ENCODE data around the gene FAU.

FAU gene

DNA sequence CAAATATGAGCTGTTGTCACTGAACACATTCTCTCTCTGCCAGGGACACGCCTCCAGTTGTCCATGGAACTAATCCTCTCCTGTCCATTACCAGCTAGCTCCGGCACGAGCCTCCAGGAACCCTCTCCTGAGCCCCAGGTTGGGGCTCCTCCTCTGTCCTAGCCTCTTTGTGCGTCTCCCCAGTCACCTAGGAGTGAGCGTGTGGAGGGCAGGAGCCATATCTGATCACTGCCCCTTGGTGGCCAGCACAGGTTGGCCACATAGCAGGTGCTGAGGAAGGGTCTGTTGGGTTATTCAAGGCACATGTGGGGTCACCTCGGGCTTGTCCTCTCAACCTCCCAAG lies 9.9 kb upstream of the FAU start:
- peak overlapping the region; percentile 86 for H3K4me3 ChIP-seq (ENCODE audit: low read depth, low read length)
- TF ChIP-seq, protein P1, sequence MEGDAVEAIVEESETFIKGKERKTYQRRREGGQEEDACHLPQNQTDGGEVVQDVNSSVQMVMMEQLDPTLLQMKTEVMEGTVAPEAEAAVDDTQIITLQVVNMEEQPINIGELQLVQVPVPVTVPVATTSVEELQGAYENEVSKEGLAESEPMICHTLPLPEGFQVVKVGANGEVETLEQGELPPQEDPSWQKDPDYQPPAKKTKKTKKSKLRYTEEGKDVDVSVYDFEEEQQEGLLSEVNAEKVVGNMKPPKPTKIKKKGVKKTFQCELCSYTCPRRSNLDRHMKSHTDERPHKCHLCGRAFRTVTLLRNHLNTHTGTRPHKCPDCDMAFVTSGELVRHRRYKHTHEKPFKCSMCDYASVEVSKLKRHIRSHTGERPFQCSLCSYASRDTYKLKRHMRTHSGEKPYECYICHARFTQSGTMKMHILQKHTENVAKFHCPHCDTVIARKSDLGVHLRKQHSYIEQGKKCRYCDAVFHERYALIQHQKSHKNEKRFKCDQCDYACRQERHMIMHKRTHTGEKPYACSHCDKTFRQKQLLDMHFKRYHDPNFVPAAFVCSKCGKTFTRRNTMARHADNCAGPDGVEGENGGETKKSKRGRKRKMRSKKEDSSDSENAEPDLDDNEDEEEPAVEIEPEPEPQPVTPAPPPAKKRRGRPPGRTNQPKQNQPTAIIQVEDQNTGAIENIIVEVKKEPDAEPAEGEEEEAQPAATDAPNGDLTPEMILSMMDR (IDR thresholded peaks at IDR 0.05; ENCODE audit: low read depth, low read length, missing control alignments): no peak
- DNase-seq (ENCODE audit: low read depth): no peak

DNA sequence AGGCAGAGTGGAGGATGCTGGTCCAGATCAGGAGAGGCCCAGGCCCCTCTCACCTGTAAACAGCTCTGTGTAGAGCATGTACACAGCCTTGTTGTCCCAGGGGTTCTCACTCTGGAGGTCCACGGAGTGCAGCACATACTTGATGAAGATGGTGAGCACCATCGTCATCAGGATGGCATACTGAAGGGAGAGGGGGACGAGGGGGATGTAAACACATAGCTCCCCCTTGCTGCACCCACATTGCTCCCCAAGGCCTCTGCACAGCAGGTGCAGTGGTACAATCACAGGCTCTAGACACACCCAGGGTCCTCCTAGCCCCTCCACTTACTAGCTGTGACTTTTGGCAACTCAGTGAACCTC lies 9.5 kb upstream of the FAU start:
- no peak for DNase-seq (ENCODE audit: low read depth)
- H3K4me3 ChIP-seq (ENCODE audit: low read depth, low read length): peak overlapping the region; percentile 86; the same call in 1 of the 2 replicates
- TF ChIP-seq, protein P1 (IDR thresholded peaks at IDR 0.05; ENCODE audit: low read depth, low read length, missing control alignments): no peak

DNA sequence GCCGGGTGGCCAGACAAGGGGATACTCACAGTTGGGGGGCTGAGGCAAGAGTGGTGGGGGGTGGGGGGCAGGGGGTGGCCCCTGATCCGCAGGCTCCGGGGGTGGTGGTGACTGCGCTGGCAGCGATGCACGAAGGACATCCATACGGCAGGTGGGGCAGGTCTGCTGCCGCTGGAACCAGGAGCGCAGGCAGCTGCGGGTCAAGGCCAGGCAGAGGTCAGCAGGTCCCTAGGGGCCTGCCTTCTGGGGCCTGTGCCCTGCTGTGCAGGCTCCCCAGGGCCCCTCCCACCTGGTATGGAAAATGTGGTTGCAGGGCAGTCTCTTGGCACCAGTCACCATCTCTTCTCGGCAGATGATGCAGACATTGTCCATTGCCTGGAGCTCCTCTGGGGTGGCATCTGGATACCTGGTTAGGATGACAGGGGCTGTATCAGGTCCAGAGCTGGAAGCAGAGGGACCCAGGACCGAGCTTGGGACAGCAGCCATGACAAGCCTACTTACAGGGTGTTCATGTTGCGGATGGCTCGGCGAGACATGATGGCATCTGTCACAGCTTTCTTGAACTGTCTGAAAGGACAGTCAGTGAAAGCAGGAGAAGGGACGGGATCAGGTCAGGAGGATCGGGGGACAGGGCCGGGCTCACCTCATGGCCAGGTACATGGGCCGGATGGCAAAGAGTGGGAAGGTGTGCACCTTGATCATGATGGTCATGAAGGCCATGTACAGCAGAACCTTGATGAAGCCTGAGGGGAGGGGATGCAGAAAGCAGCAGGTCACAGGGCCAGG lies 8.9 kb upstream of the FAU start:
- no peak overlapping the region for H3K4me3 ChIP-seq (ENCODE audit: low read depth, low read length)
- TF ChIP-seq, protein P1 (IDR thresholded peaks at IDR 0.05; ENCODE audit: low read depth, low read length, missing control alignments): no peak
- DNase-seq (ENCODE audit: low read depth): no peak

DNA sequence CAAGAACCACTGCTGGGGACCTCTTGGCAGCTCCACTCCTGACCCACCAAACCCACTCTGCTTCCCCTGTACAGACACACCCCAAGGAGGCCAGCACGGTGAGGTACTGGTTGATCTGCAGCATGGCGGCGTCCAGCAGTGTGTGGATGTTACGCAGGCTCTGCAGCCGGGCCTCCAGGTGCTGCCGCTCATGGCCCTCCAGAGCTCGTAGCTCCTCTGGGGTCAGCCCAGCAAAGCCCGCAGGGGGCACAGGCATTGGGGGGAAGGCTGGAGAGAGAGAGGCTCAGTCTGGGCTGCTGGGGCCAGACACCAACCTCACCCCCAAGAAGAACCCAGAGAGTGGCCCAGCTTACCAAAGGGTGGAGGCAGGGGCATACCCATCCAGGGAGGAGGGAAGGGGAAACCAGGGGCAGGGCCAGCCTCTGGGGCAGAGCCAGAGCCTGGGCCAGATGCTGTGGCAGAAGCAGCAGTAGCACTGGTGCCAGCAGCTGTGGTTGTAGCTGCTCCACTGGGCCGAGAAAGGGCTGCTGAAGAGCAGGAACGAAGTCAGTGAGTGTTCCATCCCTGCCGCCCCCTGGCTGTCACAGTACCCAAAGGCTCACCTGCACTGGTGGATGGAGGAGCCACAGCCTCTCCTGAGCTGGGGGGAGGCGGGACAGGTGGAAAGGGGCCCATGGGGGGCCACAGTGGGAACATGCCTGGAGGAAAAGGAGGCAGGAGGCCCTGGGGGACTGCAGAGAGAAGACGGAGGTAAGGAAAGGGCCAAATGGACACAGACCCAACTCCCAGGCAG lies 7.9 kb upstream of the FAU start:
- TF ChIP-seq, protein P1 (IDR thresholded peaks at IDR 0.05; ENCODE audit: low read depth, low read length, missing control alignments): no peak
- H3K4me3 ChIP-seq (ENCODE audit: low read depth, low read length): no peak overlapping the region
- no peak for DNase-seq (ENCODE audit: low read depth)

DNA sequence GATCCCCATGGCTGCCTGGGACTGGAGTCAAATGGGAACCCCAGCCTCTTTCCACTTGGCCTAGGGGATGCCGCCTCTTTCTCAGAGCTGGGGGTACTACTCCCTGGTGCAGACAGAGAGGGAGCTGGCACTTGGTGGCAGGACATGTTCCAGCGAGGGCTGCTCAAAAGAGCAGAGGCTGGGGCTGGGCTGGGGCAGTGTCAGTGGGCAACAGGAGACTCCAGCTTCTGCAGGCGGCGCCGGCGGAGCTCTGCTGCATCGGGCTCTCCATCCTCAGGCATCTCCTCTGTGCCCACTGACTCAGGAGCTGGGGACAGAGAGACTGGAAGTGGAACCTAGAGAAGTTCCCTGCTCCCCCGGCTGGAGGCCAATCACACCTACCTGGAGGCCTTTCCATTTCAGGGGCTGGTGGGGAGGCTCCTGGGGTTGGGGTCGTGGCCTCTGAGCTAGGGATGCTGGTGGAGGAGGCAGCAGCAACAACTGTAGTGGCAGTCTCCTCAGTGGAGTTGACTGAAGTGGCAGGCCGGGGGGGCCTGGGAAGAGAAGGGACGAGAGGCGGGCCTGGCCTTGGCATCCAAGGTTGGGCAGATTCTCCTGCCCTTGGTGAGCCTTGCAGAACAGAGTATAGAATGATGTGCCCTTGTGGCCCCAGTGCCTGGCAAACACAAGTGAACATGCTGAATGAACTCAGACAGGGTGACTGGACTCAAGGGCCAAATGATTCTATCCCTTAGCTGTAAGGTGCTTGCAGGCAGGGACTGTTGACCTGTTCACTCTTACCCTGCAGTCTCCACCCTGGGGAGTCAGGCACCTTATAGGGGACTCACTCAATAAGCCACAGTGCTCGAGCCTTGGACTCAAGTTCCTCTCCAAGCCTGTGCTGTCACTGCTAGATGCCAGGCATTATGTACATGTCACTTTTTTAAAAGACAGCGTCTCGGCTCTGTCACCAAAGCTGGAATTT lies 6.5 kb upstream of the FAU start:
- H3K4me3 ChIP-seq (ENCODE audit: low read depth, low read length): no peak overlapping the region
- TF ChIP-seq, protein P1 (IDR thresholded peaks at IDR 0.05; ENCODE audit: low read depth, low read length, missing control alignments): no peak
- no peak for DNase-seq (ENCODE audit: low read depth)

DNA sequence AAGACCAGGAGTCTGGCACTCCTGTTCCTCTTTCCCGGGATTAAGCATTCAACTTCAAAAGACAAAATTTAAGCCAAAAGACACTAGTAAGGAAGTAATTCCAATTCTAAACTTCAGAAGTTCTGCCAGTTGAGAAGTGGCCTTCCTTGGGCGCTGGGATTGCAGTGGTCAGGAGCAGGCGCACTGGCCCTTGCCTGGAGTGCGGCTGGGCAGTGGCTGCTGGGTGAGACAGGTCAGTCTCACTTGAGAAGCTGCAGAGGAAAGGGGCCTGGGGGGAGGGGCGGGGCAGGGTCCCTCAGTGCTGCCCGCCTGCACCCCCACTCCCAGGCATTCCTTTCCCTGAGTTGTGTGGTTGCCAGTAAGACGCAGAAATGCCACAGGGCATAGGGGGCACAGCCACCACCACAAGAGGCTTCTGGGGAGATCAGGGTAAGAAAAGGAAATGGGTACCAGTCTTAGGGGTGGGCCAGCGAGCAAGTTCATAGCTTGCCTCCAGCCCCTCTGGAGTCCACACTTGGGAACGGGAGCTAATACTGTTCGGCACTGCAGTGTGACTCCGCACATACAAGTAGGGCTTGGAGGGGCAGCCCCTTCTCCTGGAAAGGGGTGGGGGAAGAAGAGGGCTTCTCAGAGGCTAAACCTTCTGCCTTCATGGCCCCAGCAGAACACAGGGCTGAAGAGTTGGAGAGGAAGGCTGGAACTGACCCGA lies 5.7 kb upstream of the FAU start:
- H3K4me3 ChIP-seq (ENCODE audit: low read depth, low read length): no peak overlapping the region
- TF ChIP-seq, protein P1 (IDR thresholded peaks at IDR 0.05; ENCODE audit: low read depth, low read length, missing control alignments): no peak
- no peak for DNase-seq (ENCODE audit: low read depth)

Data from GM12864 (cell line).